Gastroesophageal sphincter (tissue), 4 donors: ENCODE data around the gene SPEN. TPM values are rescaled to one million over a fixed set of nuclear protein-coding genes. Genes with fewer than 3 reads are reported as not detected.
A peak's percentile ranks its signal among the peaks of the same experiment; 100 is the strongest.
"Not testable (repeated sequence)": the region's sequence is repeated elsewhere in the genome, so short reads cannot be mapped to it uniquely, and the experiment has no call there.

ENCODE experiments used
- ATAC-seq: fragments of 150-250 bp; one replicate; pipeline ENCODE4 v1.9.1; 2016; ENCODE audit warnings: mild to moderate bottlenecking, moderate library complexity
- H3K27ac ChIP-seq, 4 donors: fragments of 200-600 bp; sonication (generic) in 3 of 4; 1 replicate in 3 of 4; 2 replicates in 1 of 4; pipeline ENCODE4 v1.5.1; 2016 to 2019
- H3K27me3 ChIP-seq: fragments of 200-600 bp; sonication (generic); one replicate; pipeline ENCODE4 v1.5.1; 2019
- H3K36me3 ChIP-seq, 2 donors: fragments of 200-600 bp; sonication (generic); one replicate each; pipeline ENCODE4 v1.5.1; 2019; ENCODE audit warnings: control low read depth in 1 of 2
- H3K4me1 ChIP-seq, 3 donors: fragments of 200-600 bp; sonication (generic); 1 replicate in 2 of 3; 2 replicates in 1 of 3; pipeline ENCODE4 v1.5.1; 2016 to 2019; ENCODE audit warnings: control low read depth in 2 of 3
- H3K4me3 ChIP-seq, 2 donors: fragments of 200-600 bp; sonication (generic); one replicate each; pipeline ENCODE4 v1.5.1; 2019; ENCODE audit warnings: mild to moderate bottlenecking in 1 of 2, moderate library complexity in 1 of 2
- H3K9me3 ChIP-seq, 3 donors: fragments of 200-600 bp; sonication (generic); one replicate each; pipeline ENCODE4 v1.5.1; 2017 to 2019; ENCODE audit warnings: control low read depth in 2 of 3
- CTCF ChIP-seq, 4 experiments: fragments of 200-600 bp in 2 of 4; fragments of 450-650 bp in 2 of 4; sonication (generic) in 1 of 4; IDR thresholded peaks; one replicate each; pipeline ENCODE4 v1.5.1; 2017 to 2019; ENCODE audit warnings: antibody characterized with exemption in 4 of 4, mild to moderate bottlenecking in 2 of 4, moderate library complexity in 2 of 4
- EP300 ChIP-seq: sonication (generic); formaldehyde crosslinking; IDR thresholded peaks from one replicate; pipeline ENCODE4 v1.6.1; 2017; ENCODE audit warnings: antibody characterized with exemption, mild to moderate bottlenecking
- POLR2A ChIP-seq, 2 donors: fragments of 450-650 bp; IDR thresholded peaks; one replicate each; pipeline ENCODE4 v1.6.1; 2017; ENCODE audit warnings: antibody characterized with exemption in 2 of 2, mild to moderate bottlenecking in 2 of 2, moderate library complexity in 1 of 2
- POLR2AphosphoS5 ChIP-seq: sonication (generic); formaldehyde crosslinking; IDR thresholded peaks from one replicate; pipeline ENCODE4 v1.6.1; 2017; ENCODE audit warnings: antibody characterized with exemption
- WGBS, 2 donors: methylation state at CpG; one replicate each; pipeline ENCODE4 v1.1.5; 2018; ENCODE audit warnings: low coverage in 1 of 2; 5-methylcytosine and 5-hydroxymethylcytosine counted together
- total RNA-seq, 4 donors: library from RNA; depleted of rRNA; stranded (reverse); fragments of >200 nt; gene quantifications; one replicate each; pipeline ENCODE4 v1.1.0, GENCODE V29; 2016

SPEN gene
- total RNA-seq, 4 donors from 2014 or later: 40.3 to 79.4 (median 50.7) TPM

- ATAC-seq: no peak
- Histone ChIP-seq H3K27ac (peak overlapping the region in 3 of 4 donors; percentile 99 to 100 (median 100)), H3K4me1 (peaks cover 0 to 27% (median 4%) of the 10 kb centered on the region in 3 donors), H3K36me3 (no peaks in the 10 kb centered on the region), H3K4me3 (peak overlapping the region in 1 of 2 donors; percentile 90), H3K9me3 (no peaks in the 10 kb centered on the region), H3K27me3 (no peaks in the 10 kb centered on the region)
- WGBS, 2 donors: 40 to 68% methylated on average over 3 to 5 of the region's 62 CpGs
- TF ChIP-seq POLR2A (IDR thresholded peaks at IDR 0.05): peak in 1 of 2 donors; percentile 7
- no peak for TF ChIP-seq CTCF (IDR thresholded peaks at IDR 0.05)
- no peak for TF ChIP-seq EP300
Measured at GRCh38 chr1:15836772-15837669, 10.5 kb upstream of the SPEN start.

GRCh38 chr1:15837931-15838330 is 9.6 kb upstream of the SPEN start:
- no peaks in the 10 kb centered on the region for H3K27me3 ChIP-seq
- no peak overlapping the region for H3K4me3 ChIP-seq
- H3K36me3 ChIP-seq: no peaks in the 10 kb centered on the region
- H3K9me3 ChIP-seq: no peaks in the 10 kb centered on the region
- no peak overlapping the region for H3K27ac ChIP-seq
- peaks cover 0 to 18% (median 0%) of the 10 kb centered on the region in 3 donors for H3K4me1 ChIP-seq
- WGBS, 2 donors: 82 to 100% methylated on average over 3 to 5 of the region's 7 CpGs
- no peak for TF ChIP-seq EP300
- TF ChIP-seq POLR2AphosphoS5: no peak
- TF ChIP-seq POLR2A (IDR thresholded peaks at IDR 0.05): no peak
- TF ChIP-seq CTCF (IDR thresholded peaks at IDR 0.05): no peak
- ATAC-seq: no peak

GRCh38 chr1:15838721-15839120 is 8.8 kb upstream of the SPEN start:
- Histone ChIP-seq H3K4me1 (peaks cover 0 to 19% (median 0%) of the 10 kb centered on the region in 3 donors), H3K36me3 (no peaks in the 10 kb centered on the region), H3K27ac (no peak overlapping the region), H3K27me3 (no peaks in the 10 kb centered on the region), H3K9me3 (no peaks in the 10 kb centered on the region), H3K4me3 (no peak overlapping the region)
- TF ChIP-seq POLR2AphosphoS5 (no peak), CTCF (IDR thresholded peaks at IDR 0.05) (no peak), EP300 (no peak), POLR2A (IDR thresholded peaks at IDR 0.05) (no peak)
- 86 to 90% methylated on average over 3 to 4 of the region's 4 CpGs for WGBS, 2 donors
- ATAC-seq: no peak

- Histone ChIP-seq H3K9me3 (no peaks in the 10 kb centered on the region), H3K4me1 (peaks cover 0 to 37% (median 0%) of the 10 kb centered on the region in 3 donors), H3K4me3 (no peak overlapping the region), H3K27me3 (no peaks in the 10 kb centered on the region), H3K36me3 (no peaks in the 10 kb centered on the region), H3K27ac (peak overlapping the region in 1 of 4 donors; percentile 27)
- no peak for TF ChIP-seq EP300
- TF ChIP-seq POLR2A (IDR thresholded peaks at IDR 0.05): no peak
- TF ChIP-seq CTCF (IDR thresholded peaks at IDR 0.05): no peak
- no peak for TF ChIP-seq POLR2AphosphoS5
- WGBS, 2 donors: 33 to 42% methylated on average over 1 to 3 of the region's 3 CpGs
- ATAC-seq: no peak
Measured at GRCh38 chr1:15843826-15844572, 3.5 kb upstream of the SPEN start.

GRCh38 chr1:15846056-15846455 is 1.5 kb upstream of the SPEN start:
- Histone ChIP-seq H3K27ac (peak overlapping the region in 2 of 4 donors; percentile 99), H3K4me1 (peaks cover 0 to 53% (median 0%) of the 10 kb centered on the region in 3 donors)
- not testable (repeated sequence) for H3K9me3 ChIP-seq, H3K4me3 ChIP-seq, H3K27me3 ChIP-seq, ATAC-seq, H3K36me3 ChIP-seq
- 90% methylated on average over 8 of the region's 11 CpGs; no CpG with 5 or more reads in 1 of the 2 donors for WGBS, 2 donors
